ENCODE data around the gene BLTP1. TPM values are rescaled to one million over a fixed set of nuclear protein-coding genes. Genes with fewer than 3 reads are reported as not detected.
"Not testable (repeated sequence)": the region's sequence is repeated elsewhere in the genome, so short reads cannot be mapped to it uniquely, and the experiment has no call there.

BLTP1 gene
- 43.8 TPM for polyA plus RNA-seq (ENCODE audit: insufficient read length)

GRCh38 chr4:122151982-122152710 is at the start of gene BLTP1:
TSS of gene BLTP1 (plus strand) at chr4:122152331. CDS start at chr4:122170648, 18,317 bp downstream.
- peak; percentile 65 for DNase-seq (ENCODE audit: low read depth)

- no peak for DNase-seq (ENCODE audit: low read depth)
Measured at GRCh38 chr4:122104184-122104583, 47.9 kb upstream of the BLTP1 start.

GRCh38 chr4:122107680-122108079 is 44.5 kb upstream of the BLTP1 start:
- DNase-seq (ENCODE audit: low read depth): no peak

GRCh38 chr4:122110304-122110703 is 41.8 kb upstream of the BLTP1 start:
- DNase-seq (ENCODE audit: low read depth): not testable (repeated sequence)

GRCh38 chr4:122117743-122118142 is 34.4 kb upstream of the BLTP1 start:
- DNase-seq (ENCODE audit: low read depth): no peak

GRCh38 chr4:122118243-122118642 is 33.9 kb upstream of the BLTP1 start:
- no peak for DNase-seq (ENCODE audit: low read depth)

GRCh38 chr4:122119739-122120138 is 32.4 kb upstream of the BLTP1 start:
- no peak for DNase-seq (ENCODE audit: low read depth)

GRCh38 chr4:122121593-122121992 is 30.5 kb upstream of the BLTP1 start:
- DNase-seq (ENCODE audit: low read depth): no peak

GRCh38 chr4:122122083-122122482 is 30.0 kb upstream of the BLTP1 start:
- DNase-seq (ENCODE audit: low read depth): no peak

GRCh38 chr4:122129061-122129460 is 23.1 kb upstream of the BLTP1 start:
- no peak for DNase-seq (ENCODE audit: low read depth)

- no peak for DNase-seq (ENCODE audit: low read depth)
Measured at GRCh38 chr4:122131562-122132157, 20.5 kb upstream of the BLTP1 start.

- DNase-seq (ENCODE audit: low read depth): no peak
Measured at GRCh38 chr4:122132891-122133290, 19.2 kb upstream of the BLTP1 start.

- no peak for DNase-seq (ENCODE audit: low read depth)
Measured at GRCh38 chr4:122139139-122139538, 13.0 kb upstream of the BLTP1 start.

GRCh38 chr4:122140834-122141233 is 11.3 kb upstream of the BLTP1 start:
- no peak for DNase-seq (ENCODE audit: low read depth)

- no peak for DNase-seq (ENCODE audit: low read depth)
Measured at GRCh38 chr4:122142687-122143086, 9.4 kb upstream of the BLTP1 start.

- no peak for DNase-seq (ENCODE audit: low read depth)
Measured at GRCh38 chr4:122146652-122147051, 5.5 kb upstream of the BLTP1 start.

- DNase-seq (ENCODE audit: low read depth): no peak
Measured at GRCh38 chr4:122150931-122151330, 1.2 kb upstream of the BLTP1 start.

- no peak for DNase-seq (ENCODE audit: low read depth)
Measured at GRCh38 chr4:122152711-122153226, 638 bp downstream of the BLTP1 start.

- no peak for DNase-seq (ENCODE audit: low read depth)
Measured at GRCh38 chr4:122156819-122157218, 4.7 kb downstream of the BLTP1 start.

- no peak for DNase-seq (ENCODE audit: low read depth)
Measured at GRCh38 chr4:122163301-122163700, 11.2 kb downstream of the BLTP1 start.

GRCh38 chr4:122163767-122164166 is 11.6 kb downstream of the BLTP1 start:
- no peak for DNase-seq (ENCODE audit: low read depth)

GRCh38 chr4:122167369-122167768 is 15.2 kb downstream of the BLTP1 start:
- DNase-seq (ENCODE audit: low read depth): no peak

- no peak for DNase-seq (ENCODE audit: low read depth)
Measured at GRCh38 chr4:122170775-122171174, 18.6 kb downstream of the BLTP1 start.
